ENCODE measurements around the gene REP15.

REP15 gene

GRCh38 chr12:27703720-27704452 is 7.6 kb downstream of the REP15 start:
- Histone ChIP-seq H3K4me3 (ENCODE audit: low read depth in 1 of 2, low read length in 2 of 2) (no peak overlapping the region), H3K27ac (ENCODE audit: low read depth, low read length) (no peak overlapping the region)

GRCh38 chr12:27705263-27705662 is 9.0 kb downstream of the REP15 start:
- H3K4me3 ChIP-seq (ENCODE audit: low read depth in 1 of 2, low read length in 2 of 2), result no peak overlapping the region
- no peaks in the 10 kb centered on the region for H3K9me3 ChIP-seq (ENCODE audit: low read length)
- H3K36me3 ChIP-seq (ENCODE audit: insufficient read depth, low read length), result no peaks in the 10 kb centered on the region
- no peak overlapping the region for H3K27ac ChIP-seq (ENCODE audit: low read depth, low read length)
- H3K4me1 ChIP-seq (ENCODE audit: insufficient read depth, low read length), result no peaks in the 10 kb centered on the region
- no peaks in the 10 kb centered on the region for H3K27me3 ChIP-seq (ENCODE audit: control insufficient read depth in 1 of 2, insufficient read depth in 2 of 2, low read length in 2 of 2)
- no peak overlapping the region for H3K9ac ChIP-seq (ENCODE audit: low read length)

More at GRCh38 chr12:27703720-27704452, 7.6 kb downstream of the REP15 start:
- Histone ChIP-seq H3K4me1 (ENCODE audit: insufficient read depth, low read length) (no peaks in the 10 kb centered on the region), H3K36me3 (ENCODE audit: insufficient read depth, low read length) (no peaks in the 10 kb centered on the region), H3K27me3 (ENCODE audit: control insufficient read depth in 1 of 2, insufficient read depth in 2 of 2, low read length in 2 of 2) (no peaks in the 10 kb centered on the region), H3K9ac (ENCODE audit: low read length) (no peak overlapping the region), H3K9me3 (ENCODE audit: low read length) (no peaks in the 10 kb centered on the region)

GRCh38 chr12:27707216-27707615 is 11.0 kb downstream of the REP15 start:
- H3K36me3 ChIP-seq (ENCODE audit: insufficient read depth, low read length), result no peaks in the 10 kb centered on the region
- H3K27ac ChIP-seq (ENCODE audit: low read depth, low read length), result no peak overlapping the region
- peaks cover 9% of the 10 kb centered on the region for H3K4me1 ChIP-seq (ENCODE audit: insufficient read depth, low read length)
- no peaks in the 10 kb centered on the region for H3K9me3 ChIP-seq (ENCODE audit: low read length)
- no peak overlapping the region for H3K4me3 ChIP-seq (ENCODE audit: low read depth in 1 of 2, low read length in 2 of 2)
- H3K27me3 ChIP-seq (ENCODE audit: control insufficient read depth in 1 of 2, insufficient read depth in 2 of 2, low read length in 2 of 2), result no peaks in the 10 kb centered on the region
- no peak overlapping the region for H3K9ac ChIP-seq (ENCODE audit: low read length)

GRCh38 chr12:27709212-27709931 is 13.1 kb downstream of the REP15 start:
- H3K4me3 ChIP-seq (ENCODE audit: low read depth in 1 of 2, low read length in 2 of 2), result peak overlapping the region; percentile 73 to 96
- H3K4me1 ChIP-seq (ENCODE audit: insufficient read depth, low read length), result peaks cover 14% of the 10 kb centered on the region
- no peaks in the 10 kb centered on the region for H3K27me3 ChIP-seq (ENCODE audit: control insufficient read depth in 1 of 2, insufficient read depth in 2 of 2, low read length in 2 of 2)
- no peaks in the 10 kb centered on the region for H3K36me3 ChIP-seq (ENCODE audit: insufficient read depth, low read length)
- H3K9ac ChIP-seq (ENCODE audit: low read length), result no peak overlapping the region
- no peaks in the 10 kb centered on the region for H3K9me3 ChIP-seq (ENCODE audit: low read length)
- peak overlapping the region; percentile 96 for H3K27ac ChIP-seq (ENCODE audit: low read depth, low read length)

DNA sequence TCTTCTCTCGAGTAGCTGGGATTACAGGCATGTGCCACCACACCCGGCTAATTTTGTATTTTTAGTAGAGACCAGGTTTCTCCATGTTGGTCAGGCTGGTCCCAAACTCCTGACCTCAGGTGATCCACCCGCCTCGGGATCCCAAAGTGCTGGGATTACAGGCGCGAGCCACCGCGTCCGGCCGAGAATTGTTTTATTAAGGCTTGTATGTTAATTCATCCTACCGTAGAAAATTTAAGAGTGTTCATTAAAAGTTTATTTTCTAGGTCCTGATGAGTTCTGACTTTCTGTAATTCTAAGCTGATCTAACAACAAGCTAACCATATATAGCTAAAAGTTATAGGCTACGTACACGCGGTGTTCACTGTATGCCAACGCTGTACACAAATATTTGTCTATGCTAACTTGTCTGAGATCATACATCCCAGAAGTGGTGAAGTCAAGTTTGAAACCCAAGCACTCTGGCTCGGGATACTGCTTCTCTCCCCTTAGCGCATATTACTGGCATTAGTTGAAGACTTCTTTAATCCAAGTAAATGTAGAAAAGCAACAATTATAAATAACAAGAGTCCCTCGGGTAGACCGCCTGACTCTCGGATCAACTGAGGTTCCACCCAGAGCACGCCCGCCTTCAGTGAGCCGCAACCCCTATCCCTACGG is 13.8 kb downstream of the REP15 start:
- no peaks in the 10 kb centered on the region for H3K27me3 ChIP-seq (ENCODE audit: control insufficient read depth in 1 of 2, insufficient read depth in 2 of 2, low read length in 2 of 2)
- H3K9me3 ChIP-seq (ENCODE audit: low read length), result no peaks in the 10 kb centered on the region
- no peaks in the 10 kb centered on the region for H3K36me3 ChIP-seq (ENCODE audit: insufficient read depth, low read length)

GRCh38 chr12:27710592-27711316 is 14.5 kb downstream of the REP15 start, which contains the start of gene MRPS35:
Gene MRPS35 (plus strand): TSS chr12:27710832. CDS start chr12:27710844, 12 bp downstream.
- peak within 1 kb of the TSS; percentile 96 for H3K27ac ChIP-seq (ENCODE audit: low read depth, low read length)
- H3K9me3 ChIP-seq (ENCODE audit: low read length), result no peaks in the 10 kb centered on the region
- H3K27me3 ChIP-seq (ENCODE audit: control insufficient read depth in 1 of 2, insufficient read depth in 2 of 2, low read length in 2 of 2), result no peaks in the 10 kb centered on the region
- no peaks in the 10 kb centered on the region for H3K36me3 ChIP-seq (ENCODE audit: insufficient read depth, low read length)
- peak within 1 kb of the TSS; percentile 73 to 96 for H3K4me3 ChIP-seq (ENCODE audit: low read depth in 1 of 2, low read length in 2 of 2)
- peaks cover 14% of the 10 kb centered on the region for H3K4me1 ChIP-seq (ENCODE audit: insufficient read depth, low read length)
- peak within 1 kb of the TSS; percentile 79 for H3K9ac ChIP-seq (ENCODE audit: low read length)

More for the DNA sequence above, 13.8 kb downstream of the REP15 start:
- peak overlapping the region; percentile 79 for H3K9ac ChIP-seq (ENCODE audit: low read length)
- peak overlapping the region; percentile 96 for H3K27ac ChIP-seq (ENCODE audit: low read depth, low read length)
- H3K4me1 ChIP-seq (ENCODE audit: insufficient read depth, low read length), result peaks cover 14% of the 10 kb centered on the region
- peak overlapping the region; percentile 73 to 96 for H3K4me3 ChIP-seq (ENCODE audit: low read depth in 1 of 2, low read length in 2 of 2)

GRCh38 chr12:27711317-27711682 is 15.1 kb downstream of the REP15 start:
- Histone ChIP-seq H3K27ac (ENCODE audit: low read depth, low read length) (peak overlapping the region; percentile 96), H3K9ac (ENCODE audit: low read length) (peak overlapping the region; percentile 79), H3K4me1 (ENCODE audit: insufficient read depth, low read length) (peaks cover 14% of the 10 kb centered on the region), H3K36me3 (ENCODE audit: insufficient read depth, low read length) (no peaks in the 10 kb centered on the region), H3K27me3 (ENCODE audit: control insufficient read depth in 1 of 2, insufficient read depth in 2 of 2, low read length in 2 of 2) (no peaks in the 10 kb centered on the region), H3K4me3 (ENCODE audit: low read depth in 1 of 2, low read length in 2 of 2) (peak overlapping the region; percentile 73 to 96), H3K9me3 (ENCODE audit: low read length) (no peaks in the 10 kb centered on the region)

DNA sequence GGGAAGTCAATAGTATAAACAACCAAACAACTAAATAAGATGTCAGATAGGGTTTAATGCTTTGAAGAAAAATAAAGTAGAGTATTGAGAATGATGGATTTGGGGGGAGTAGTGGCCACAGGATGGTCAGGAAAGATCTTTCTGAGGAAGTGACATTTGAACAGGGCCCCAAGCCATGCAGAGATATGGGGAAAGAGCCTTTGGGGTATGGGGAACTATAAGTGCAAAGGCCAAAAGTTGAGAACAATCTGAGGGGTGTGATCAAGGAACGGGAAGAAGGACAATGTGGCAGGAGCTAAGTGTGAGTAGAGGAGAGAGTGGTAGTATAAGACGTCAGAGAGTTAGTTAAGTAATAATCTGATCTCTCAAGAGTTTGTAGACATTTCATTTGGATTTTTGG is 15.7 kb downstream of the REP15 start:
- H3K9ac ChIP-seq (ENCODE audit: low read length), result no peak overlapping the region
- no peaks in the 10 kb centered on the region for H3K27me3 ChIP-seq (ENCODE audit: control insufficient read depth in 1 of 2, insufficient read depth in 2 of 2, low read length in 2 of 2)
- peaks cover 14% of the 10 kb centered on the region for H3K4me1 ChIP-seq (ENCODE audit: insufficient read depth, low read length)
- H3K4me3 ChIP-seq (ENCODE audit: low read depth in 1 of 2, low read length in 2 of 2), result peak overlapping the region in 1 of 2 donors; percentile 96
- no peak overlapping the region for H3K27ac ChIP-seq (ENCODE audit: low read depth, low read length)
- no peaks in the 10 kb centered on the region for H3K36me3 ChIP-seq (ENCODE audit: insufficient read depth, low read length)
- H3K9me3 ChIP-seq (ENCODE audit: low read length), result no peaks in the 10 kb centered on the region

DNA sequence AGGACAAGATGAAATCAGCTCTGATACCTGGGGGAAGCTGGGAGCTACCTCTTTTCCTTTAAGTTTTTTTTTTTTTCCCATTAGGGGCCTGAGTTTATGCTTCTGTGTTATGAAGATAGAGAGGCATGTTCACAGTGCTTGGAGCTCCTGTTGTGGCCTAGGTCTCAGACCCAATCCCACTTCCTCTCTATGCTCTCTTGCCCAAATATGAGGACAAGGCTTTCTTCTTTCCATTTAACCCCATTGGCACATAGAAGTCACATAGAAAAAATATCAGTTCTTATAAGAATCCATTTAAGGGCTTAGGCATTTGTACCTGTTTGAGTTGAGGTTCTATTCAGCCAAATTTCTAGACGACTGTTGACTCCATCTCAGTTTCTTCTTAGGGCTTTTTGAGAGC is 27.0 kb downstream of the REP15 start:
- Histone ChIP-seq H3K4me1 (ENCODE audit: insufficient read depth, low read length) (no peaks in the 10 kb centered on the region), H3K9me3 (ENCODE audit: low read length) (no peaks in the 10 kb centered on the region), H3K27ac (ENCODE audit: low read depth, low read length) (no peak overlapping the region), H3K9ac (ENCODE audit: low read length) (no peak overlapping the region), H3K4me3 (ENCODE audit: low read depth in 1 of 2, low read length in 2 of 2) (no peak overlapping the region), H3K36me3 (ENCODE audit: insufficient read depth, low read length) (peaks cover 17% of the 10 kb centered on the region), H3K27me3 (ENCODE audit: control insufficient read depth in 1 of 2, insufficient read depth in 2 of 2, low read length in 2 of 2) (no peaks in the 10 kb centered on the region)

GRCh38 chr12:27730097-27730588 is 33.9 kb downstream of the REP15 start:
- Histone ChIP-seq H3K4me1 (ENCODE audit: insufficient read depth, low read length) (no peaks in the 10 kb centered on the region), H3K9me3 (ENCODE audit: low read length) (no peaks in the 10 kb centered on the region), H3K36me3 (ENCODE audit: insufficient read depth, low read length) (peaks cover 11% of the 10 kb centered on the region), H3K4me3 (ENCODE audit: low read depth in 1 of 2, low read length in 2 of 2) (no peak overlapping the region), H3K9ac (ENCODE audit: low read length) (no peak overlapping the region), H3K27me3 (ENCODE audit: control insufficient read depth in 1 of 2, insufficient read depth in 2 of 2, low read length in 2 of 2) (no peaks in the 10 kb centered on the region), H3K27ac (ENCODE audit: low read depth, low read length) (no peak overlapping the region)

DNA sequence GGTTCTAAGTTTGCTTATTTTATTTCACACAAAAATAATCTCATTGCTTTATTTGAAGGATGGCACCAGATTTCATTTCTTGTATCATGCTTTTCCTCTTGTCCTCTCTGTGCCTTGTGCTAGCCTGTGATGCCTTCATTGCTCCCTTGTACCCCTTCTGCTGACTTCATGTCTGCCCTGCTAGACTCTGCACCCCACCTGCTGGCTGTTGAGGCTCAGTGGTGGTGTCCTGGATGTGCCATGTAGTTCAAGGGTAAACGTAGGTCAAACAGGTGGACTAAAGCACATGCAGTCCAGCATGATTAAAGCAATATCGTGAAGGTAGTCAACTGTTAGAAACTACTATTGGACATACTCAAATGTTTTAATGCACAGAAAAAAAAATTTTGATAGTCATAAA is 36.0 kb downstream of the REP15 start:
- Histone ChIP-seq H3K27ac (ENCODE audit: low read depth, low read length) (no peak overlapping the region), H3K36me3 (ENCODE audit: insufficient read depth, low read length) (peaks cover 10% of the 10 kb centered on the region), H3K9me3 (ENCODE audit: low read length) (no peaks in the 10 kb centered on the region), H3K4me3 (ENCODE audit: low read depth in 1 of 2, low read length in 2 of 2) (no peak overlapping the region), H3K27me3 (ENCODE audit: control insufficient read depth in 1 of 2, insufficient read depth in 2 of 2, low read length in 2 of 2) (no peaks in the 10 kb centered on the region), H3K4me1 (ENCODE audit: insufficient read depth, low read length) (no peaks in the 10 kb centered on the region), H3K9ac (ENCODE audit: low read length) (no peak overlapping the region)
